Central memory CD8-positive, alpha-beta T cell (primary cell): ENCODE data around the gene RIPK1.
"Not testable (repeated sequence)": the region's sequence is repeated elsewhere in the genome, so short reads cannot be mapped to it uniquely, and the experiment has no call there.

ENCODE experiments used
- ATAC-seq: fragments of 150-1000 bp; cut with Tn5 transposase; replicated peaks from 2 replicates; pipeline ENCODE4 v1.10.0; 2022; ENCODE audit warnings: mild to moderate bottlenecking, moderate FRiP score, moderate number of reproducible peaks; ENCODE audit not compliant: poor library complexity, severe bottlenecking; ENCODE audit errors: extremely low read depth
- DNase-seq, 2 donors: peaks; one replicate each; pipeline ENCODE4 v3.0.0; 2021; ENCODE audit warnings: low spot score in 2 of 2
- H3K27ac Mint-ChIP-seq: one replicate; pipeline ENCODE4 v1.8.0; 2022; ENCODE audit warnings: low read depth, mild to moderate bottlenecking, moderate library complexity, mixed read lengths
- H3K27me3 Mint-ChIP-seq: one replicate; pipeline ENCODE4 v1.8.0; 2022; ENCODE audit warnings: mixed read lengths
- H3K36me3 Mint-ChIP-seq: one replicate; pipeline ENCODE4 v1.8.0; 2022; ENCODE audit warnings: mild to moderate bottlenecking, moderate library complexity, mixed read lengths; ENCODE audit not compliant: insufficient read depth
- H3K4me1 Mint-ChIP-seq: one replicate; pipeline ENCODE4 v1.8.0; 2022; ENCODE audit warnings: mixed read lengths
- H3K4me3 Mint-ChIP-seq: one replicate; pipeline ENCODE4 v1.8.0; 2022; ENCODE audit warnings: mild to moderate bottlenecking, moderate library complexity, mixed read lengths
- H3K9me3 Mint-ChIP-seq: one replicate; pipeline ENCODE4 v1.8.0; 2022; ENCODE audit warnings: mixed read lengths

The RIPK1 gene

GRCh38 chr6:3152689-3153088, 84.4 kb downstream of the RIPK1 start:
- Mint-ChIP-seq H3K27ac (no peak overlapping the region), H3K9me3 (no peaks in the 10 kb centered on the region), H3K36me3 (peaks cover 14% of the 10 kb centered on the region), H3K4me3 (no peak overlapping the region), H3K4me1 (peaks cover 11% of the 10 kb centered on the region), H3K27me3 (peaks cover 10% of the 10 kb centered on the region)
- ATAC-seq (no peak), DNase-seq (no peak)

GRCh38 chr6:3155416-3155815, 87.1 kb downstream of the RIPK1 start:
- ATAC-seq, H3K9me3 Mint-ChIP-seq, DNase-seq, H3K27me3 Mint-ChIP-seq, H3K27ac Mint-ChIP-seq: not testable (repeated sequence)
- peak overlapping the region; percentile 38 for H3K4me3 Mint-ChIP-seq
- peaks cover 21% of the 10 kb centered on the region for H3K4me1 Mint-ChIP-seq
- peaks cover 14% of the 10 kb centered on the region for H3K36me3 Mint-ChIP-seq

- not testable (repeated sequence) for H3K27me3 Mint-ChIP-seq, DNase-seq, ATAC-seq, H3K9me3 Mint-ChIP-seq
- Mint-ChIP-seq H3K4me3 (peak overlapping the region; percentile 78), H3K4me1 (peaks cover 29% of the 10 kb centered on the region), H3K27ac (peak overlapping the region; percentile 87), H3K36me3 (peaks cover 14% of the 10 kb centered on the region)
Observed at GRCh38 chr6:3156184-3157130, 88.2 kb downstream of the RIPK1 start.

GRCh38 chr6:3157131-3157933, 89.0 kb downstream of the RIPK1 start, which contains the start of gene TUBB2A:
TSS of gene TUBB2A (minus strand) at chr6:3157544. CDS start at chr6:3157463, 81 bp downstream.
- H3K4me3 Mint-ChIP-seq: peak within 1 kb of the TSS; percentile 78
- peaks cover 14% of the 10 kb centered on the region for H3K36me3 Mint-ChIP-seq
- H3K27me3 Mint-ChIP-seq: peaks cover 10% of the 10 kb centered on the region
- no peaks in the 10 kb centered on the region for H3K9me3 Mint-ChIP-seq
- H3K4me1 Mint-ChIP-seq: peaks cover 35% of the 10 kb centered on the region
- peak within 1 kb of the TSS; percentile 87 for H3K27ac Mint-ChIP-seq
- peak; percentile 83 to 89 for DNase-seq
- ATAC-seq: peak; percentile 52

- ATAC-seq: peak; percentile 77
- peak overlapping the region; percentile 92 for H3K27ac Mint-ChIP-seq
- H3K4me1 Mint-ChIP-seq: peaks cover 46% of the 10 kb centered on the region
- H3K36me3 Mint-ChIP-seq: peaks cover 14% of the 10 kb centered on the region
- H3K9me3 Mint-ChIP-seq: no peaks in the 10 kb centered on the region
- H3K27me3 Mint-ChIP-seq: peaks cover 10% of the 10 kb centered on the region
- H3K4me3 Mint-ChIP-seq: peak overlapping the region; percentile 60
- DNase-seq: peak; percentile 46 to 67
Observed at GRCh38 chr6:3159805-3160781, 91.8 kb downstream of the RIPK1 start.

GRCh38 chr6:3162067-3162497, 93.8 kb downstream of the RIPK1 start:
- ATAC-seq (no peak), DNase-seq (no peak)
- Mint-ChIP-seq H3K9me3 (no peaks in the 10 kb centered on the region), H3K36me3 (peaks cover 2% of the 10 kb centered on the region), H3K4me1 (peaks cover 35% of the 10 kb centered on the region), H3K27ac (peak overlapping the region; percentile 74), H3K4me3 (peak overlapping the region; percentile 79), H3K27me3 (no peaks in the 10 kb centered on the region)

- Mint-ChIP-seq H3K9me3 (no peaks in the 10 kb centered on the region), H3K4me3 (peak overlapping the region; percentile 79), H3K36me3 (no peaks in the 10 kb centered on the region), H3K27me3 (no peaks in the 10 kb centered on the region), H3K4me1 (peaks cover 35% of the 10 kb centered on the region), H3K27ac (peak overlapping the region; percentile 74)
- DNase-seq: peak; percentile 33 to 35
- ATAC-seq: peak; percentile 45
Observed at GRCh38 chr6:3162565-3163247, 94.4 kb downstream of the RIPK1 start.

GRCh38 chr6:3163248-3163594, 94.9 kb downstream of the RIPK1 start:
- peaks cover 35% of the 10 kb centered on the region for H3K4me1 Mint-ChIP-seq
- no peaks in the 10 kb centered on the region for H3K36me3 Mint-ChIP-seq
- ATAC-seq (no peak), DNase-seq (no peak)
- no peaks in the 10 kb centered on the region for H3K27me3 Mint-ChIP-seq
- no peaks in the 10 kb centered on the region for H3K9me3 Mint-ChIP-seq
- peak overlapping the region; percentile 79 for H3K4me3 Mint-ChIP-seq
- H3K27ac Mint-ChIP-seq: peak overlapping the region; percentile 74

- Mint-ChIP-seq H3K27ac (no peak overlapping the region), H3K4me1 (peaks cover 35% of the 10 kb centered on the region), H3K27me3 (no peaks in the 10 kb centered on the region), H3K36me3 (no peaks in the 10 kb centered on the region), H3K9me3 (no peaks in the 10 kb centered on the region), H3K4me3 (no peak overlapping the region)
- ATAC-seq (no peak), DNase-seq (no peak)
Observed at GRCh38 chr6:3164388-3164787, 96.1 kb downstream of the RIPK1 start.
